Transverse colon (tissue), 4 donors: ENCODE measurements around the gene ARL15.

Experiments
- EP300 ChIP-seq: sonication (generic); formaldehyde crosslinking; IDR thresholded peaks from one replicate; pipeline ENCODE4 v1.6.1; 2017; ENCODE audit warnings: antibody characterized with exemption, low read depth
- POLR2A ChIP-seq: fragments of 450-650 bp; IDR thresholded peaks from one replicate; pipeline ENCODE4 v1.6.1; 2016; ENCODE audit warnings: antibody characterized with exemption, mild to moderate bottlenecking, moderate library complexity
- POLR2AphosphoS5 ChIP-seq, 3 donors: sonication (generic); formaldehyde crosslinking; IDR thresholded peaks; one replicate each; pipeline ENCODE4 v1.6.1; 2016; ENCODE audit warnings: antibody characterized with exemption in 3 of 3
- TF ChIP-seq, protein P1 (sequence below), 5 experiments: fragments of 200-600 bp in 3 of 5; fragments of 450-650 bp in 2 of 5; sonication (generic) in 3 of 5; IDR thresholded peaks; 1 replicate in 2 of 5; 2 replicates in 3 of 5; pipeline ENCODE4 v1.5.1; 2016 to 2017; ENCODE audit warnings: antibody characterized with exemption in 5 of 5, inconsistent platforms in 3 of 5, mild to moderate bottlenecking in 2 of 5, moderate library complexity in 1 of 5

DNA sequence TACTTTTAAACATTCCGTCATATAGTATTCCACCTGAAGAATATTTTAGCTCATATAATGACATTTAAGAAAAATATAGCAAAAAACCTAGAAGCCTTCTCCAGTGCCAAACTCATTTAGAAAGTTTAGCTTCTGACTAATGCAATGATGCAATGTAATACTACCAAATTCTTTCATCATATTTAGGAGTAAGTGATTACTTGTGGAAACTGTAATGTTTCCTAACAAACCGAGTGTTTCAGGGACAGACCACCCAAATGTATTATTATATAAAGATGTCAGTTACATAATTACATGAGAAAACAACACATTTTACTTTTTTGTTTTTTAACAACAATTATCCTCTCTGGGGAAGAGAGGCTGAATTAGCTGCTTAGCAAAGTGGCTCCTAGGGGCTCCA lies 316.2 kb downstream of the ARL15 start:
- TF ChIP-seq, protein P1, sequence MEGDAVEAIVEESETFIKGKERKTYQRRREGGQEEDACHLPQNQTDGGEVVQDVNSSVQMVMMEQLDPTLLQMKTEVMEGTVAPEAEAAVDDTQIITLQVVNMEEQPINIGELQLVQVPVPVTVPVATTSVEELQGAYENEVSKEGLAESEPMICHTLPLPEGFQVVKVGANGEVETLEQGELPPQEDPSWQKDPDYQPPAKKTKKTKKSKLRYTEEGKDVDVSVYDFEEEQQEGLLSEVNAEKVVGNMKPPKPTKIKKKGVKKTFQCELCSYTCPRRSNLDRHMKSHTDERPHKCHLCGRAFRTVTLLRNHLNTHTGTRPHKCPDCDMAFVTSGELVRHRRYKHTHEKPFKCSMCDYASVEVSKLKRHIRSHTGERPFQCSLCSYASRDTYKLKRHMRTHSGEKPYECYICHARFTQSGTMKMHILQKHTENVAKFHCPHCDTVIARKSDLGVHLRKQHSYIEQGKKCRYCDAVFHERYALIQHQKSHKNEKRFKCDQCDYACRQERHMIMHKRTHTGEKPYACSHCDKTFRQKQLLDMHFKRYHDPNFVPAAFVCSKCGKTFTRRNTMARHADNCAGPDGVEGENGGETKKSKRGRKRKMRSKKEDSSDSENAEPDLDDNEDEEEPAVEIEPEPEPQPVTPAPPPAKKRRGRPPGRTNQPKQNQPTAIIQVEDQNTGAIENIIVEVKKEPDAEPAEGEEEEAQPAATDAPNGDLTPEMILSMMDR (IDR thresholded peaks at IDR 0.05) = no peak
- TF ChIP-seq POLR2A (no peak), EP300 (no peak), POLR2AphosphoS5 (IDR thresholded peaks at IDR 0.05) (no peak)
